Hindlimb muscle (tissue), 1 donor: ENCODE data around the gene OR52B2. TPM values are rescaled to one million over a fixed set of nuclear protein-coding genes. Genes with fewer than 3 reads are reported as not detected.
A peak's percentile ranks its signal among the peaks of the same experiment; 100 is the strongest.

ENCODE experiments used
- DNase-seq: peaks from one replicate; pipeline ENCODE4 v3.0.0-alpha.2; 2013
- polyA plus RNA-seq: library from polyadenylated mRNA; unstranded; fragments of 120-200 nt; gene quantifications from one replicate; pipeline ENCODE4 v1.2.1, GENCODE V29; 2013; ENCODE audit not compliant: insufficient read length

Gene OR52B2
- not detected for polyA plus RNA-seq

GRCh38 chr11:6170226-6170625 lies at the start of gene OR52B2:
Gene OR52B2, minus strand, starts transcription at chr11:6170326. Its CDS starts 0 bp downstream, at chr11:6170326.
- DNase-seq: no peak

- DNase-seq: no peak
Observed at GRCh38 chr11:6219359-6219758, 49.2 kb upstream of the OR52B2 start.

DNA sequence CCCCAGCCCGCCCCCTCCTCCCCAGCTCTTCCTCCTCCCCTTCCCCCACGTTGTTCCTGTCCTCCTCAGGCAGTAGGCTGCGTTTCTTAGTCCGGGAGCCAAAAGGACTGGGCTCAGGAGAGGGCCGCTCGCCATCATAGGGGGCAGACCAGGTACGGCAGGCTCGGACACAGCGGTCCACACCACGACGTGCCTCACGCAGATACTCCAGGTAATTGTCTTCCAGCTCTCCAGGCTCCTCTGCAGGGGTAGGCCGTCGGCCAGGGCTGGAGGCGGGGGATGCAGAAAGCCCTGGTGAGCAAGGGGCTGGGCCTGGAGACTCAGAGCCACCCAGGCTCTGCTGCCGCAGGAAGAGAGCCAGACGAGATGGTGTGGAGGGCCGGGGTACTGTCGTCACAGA lies 47.6 kb upstream of the OR52B2 start:
- DNase-seq: no peak

- no peak for DNase-seq
Observed at GRCh38 chr11:6216501-6216900, 46.4 kb upstream of the OR52B2 start.

DNA sequence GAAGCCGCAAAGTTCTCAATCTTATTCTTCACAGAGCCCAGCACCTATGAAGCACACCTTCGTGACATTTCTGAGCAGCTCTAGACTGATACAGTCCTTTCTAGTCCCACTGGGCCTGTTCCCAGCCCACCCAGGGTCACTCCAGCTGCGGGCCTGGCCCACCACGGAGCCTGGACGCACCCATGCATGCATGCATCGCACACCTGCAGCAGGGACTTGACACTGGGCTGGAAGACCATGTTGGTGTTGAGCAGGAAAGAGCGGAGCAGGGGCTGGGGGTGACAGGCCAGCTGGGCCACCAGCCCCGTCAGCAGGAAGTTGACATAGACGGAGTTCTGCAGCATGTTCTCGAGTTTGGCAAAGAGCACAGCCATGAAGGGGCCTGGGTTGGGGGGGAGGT lies 44.4 kb upstream of the OR52B2 start:
- no peak for DNase-seq

GRCh38 chr11:6210274-6210955 lies 40.3 kb upstream of the OR52B2 start:
- DNase-seq: no peak

DNA sequence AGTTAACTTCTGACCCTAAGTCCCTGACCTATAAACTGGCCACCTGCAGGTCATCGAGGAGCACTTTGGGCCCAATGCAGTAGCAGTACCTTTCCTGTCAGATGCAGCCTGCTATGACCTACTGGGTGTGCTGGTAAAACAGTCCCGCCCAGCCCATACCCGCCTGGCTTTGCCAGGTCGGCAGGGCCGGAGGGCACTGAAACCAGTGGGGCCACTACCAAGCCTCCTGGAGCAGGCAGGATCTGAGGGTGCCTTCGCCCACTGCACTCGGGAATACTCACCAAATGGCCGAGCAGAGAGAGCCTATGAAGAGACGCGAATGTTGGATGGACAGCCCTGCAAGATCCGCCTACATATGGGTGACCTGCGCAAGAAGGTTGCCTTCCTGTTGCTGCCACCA lies 39.7 kb upstream of the OR52B2 start:
- no peak for DNase-seq

DNA sequence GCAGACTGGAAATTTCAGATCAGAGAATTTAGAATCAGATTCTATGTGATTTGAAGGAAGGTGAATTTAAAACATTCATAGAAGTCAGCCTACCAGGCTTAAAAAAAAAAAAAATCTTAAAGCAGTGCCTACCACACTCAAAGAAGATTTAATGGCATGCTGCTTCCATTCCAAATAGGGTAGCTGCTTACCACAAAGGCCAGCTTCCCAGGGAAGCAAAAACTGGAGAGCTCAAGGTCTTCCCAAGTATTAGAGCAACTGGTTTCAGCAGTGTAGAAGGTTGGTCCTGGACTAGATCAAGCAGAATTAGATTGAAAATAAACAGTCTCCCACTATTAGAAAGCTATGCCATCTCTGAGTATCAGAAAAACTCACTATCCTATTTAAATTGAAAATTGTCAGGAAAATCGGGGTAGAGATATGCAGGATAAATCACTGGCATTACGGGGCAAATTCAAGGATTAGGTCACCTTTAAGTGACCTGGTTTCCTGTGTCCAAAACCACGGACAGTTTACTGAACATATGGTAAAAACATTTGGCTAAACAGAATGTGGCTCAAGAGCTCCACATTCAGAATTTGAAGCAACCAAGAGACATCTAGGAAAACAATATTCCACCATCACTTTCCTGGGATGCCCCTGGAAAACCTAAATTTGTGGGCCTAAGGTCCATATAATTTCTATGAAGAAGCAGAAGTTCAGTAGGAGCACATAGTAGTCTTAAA lies 36.5 kb upstream of the OR52B2 start:
- DNase-seq: no peak

GRCh38 chr11:6205366-6205765 lies 35.2 kb upstream of the OR52B2 start, which contains the start of gene C11orf42:
Gene C11orf42, plus strand, starts transcription at chr11:6205557. Its CDS starts 59 bp downstream, at chr11:6205616.
- no peak for DNase-seq

DNA sequence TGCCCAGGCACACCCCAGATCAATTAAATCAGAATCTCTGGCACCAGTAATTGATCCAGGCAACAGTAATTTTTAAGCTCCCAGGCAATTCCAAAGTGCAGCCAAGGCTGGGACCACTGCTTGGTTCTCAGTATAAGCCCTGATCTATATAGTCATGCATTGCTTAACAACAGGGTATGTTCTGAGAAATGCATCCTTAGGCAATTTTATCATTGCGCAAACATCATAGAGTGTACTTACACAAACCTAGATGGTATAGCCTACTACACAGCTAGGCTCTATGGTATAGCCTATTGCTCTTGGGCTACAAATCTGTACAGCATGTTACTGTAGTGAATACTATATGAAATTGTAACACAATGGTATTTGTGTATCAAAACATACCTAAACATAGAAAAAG lies 34.6 kb upstream of the OR52B2 start:
- DNase-seq: no peak

- DNase-seq: no peak
Observed at GRCh38 chr11:6203327-6203726, 33.2 kb upstream of the OR52B2 start.

DNA sequence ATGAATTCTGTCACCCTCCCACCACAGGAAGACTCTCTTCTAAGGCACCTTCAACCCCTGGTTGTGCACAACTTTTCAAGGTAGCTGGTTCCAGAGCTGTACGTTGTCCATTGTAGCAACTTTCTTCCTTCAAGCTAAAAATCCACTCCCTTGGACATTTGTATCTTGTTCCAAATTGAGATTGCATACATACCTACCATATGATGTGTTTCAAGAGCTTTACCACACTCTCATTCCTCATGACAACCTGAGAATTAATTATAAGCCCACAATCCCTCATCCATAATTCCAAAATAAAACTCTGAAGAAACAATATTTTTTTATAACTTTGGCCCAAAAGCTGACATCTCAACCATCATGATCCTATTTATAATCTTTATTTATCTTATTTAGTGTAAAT lies 31.9 kb upstream of the OR52B2 start:
- DNase-seq: no peak

DNA sequence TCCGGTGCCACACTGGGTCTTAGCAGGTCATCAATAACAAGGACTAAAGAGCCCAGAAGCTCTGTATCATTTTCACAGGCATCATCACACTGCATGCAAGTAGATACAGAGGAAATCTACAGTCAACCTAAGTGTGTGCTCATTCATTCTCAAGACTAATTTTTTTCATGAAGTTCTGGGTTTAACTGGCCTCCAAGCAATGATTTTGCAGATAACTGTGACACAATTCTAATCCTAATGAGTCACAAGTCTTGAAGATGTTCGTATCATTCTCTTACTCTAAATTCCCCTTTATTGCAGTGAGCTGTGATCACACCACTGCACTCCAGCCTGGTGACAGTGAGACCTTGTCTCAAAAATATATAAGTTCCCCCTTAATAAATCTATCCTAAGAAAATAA lies 31.4 kb upstream of the OR52B2 start:
- DNase-seq: no peak

GRCh38 chr11:6200975-6201374 lies 30.8 kb upstream of the OR52B2 start:
- DNase-seq: peak; percentile 10

- no peak for DNase-seq
Observed at GRCh38 chr11:6199174-6199810, 29.2 kb upstream of the OR52B2 start, which contains the start of gene OR52W1. Gene OR52W1, plus strand, starts transcription at chr11:6199224. Its CDS starts 0 bp downstream, at chr11:6199224.

DNA sequence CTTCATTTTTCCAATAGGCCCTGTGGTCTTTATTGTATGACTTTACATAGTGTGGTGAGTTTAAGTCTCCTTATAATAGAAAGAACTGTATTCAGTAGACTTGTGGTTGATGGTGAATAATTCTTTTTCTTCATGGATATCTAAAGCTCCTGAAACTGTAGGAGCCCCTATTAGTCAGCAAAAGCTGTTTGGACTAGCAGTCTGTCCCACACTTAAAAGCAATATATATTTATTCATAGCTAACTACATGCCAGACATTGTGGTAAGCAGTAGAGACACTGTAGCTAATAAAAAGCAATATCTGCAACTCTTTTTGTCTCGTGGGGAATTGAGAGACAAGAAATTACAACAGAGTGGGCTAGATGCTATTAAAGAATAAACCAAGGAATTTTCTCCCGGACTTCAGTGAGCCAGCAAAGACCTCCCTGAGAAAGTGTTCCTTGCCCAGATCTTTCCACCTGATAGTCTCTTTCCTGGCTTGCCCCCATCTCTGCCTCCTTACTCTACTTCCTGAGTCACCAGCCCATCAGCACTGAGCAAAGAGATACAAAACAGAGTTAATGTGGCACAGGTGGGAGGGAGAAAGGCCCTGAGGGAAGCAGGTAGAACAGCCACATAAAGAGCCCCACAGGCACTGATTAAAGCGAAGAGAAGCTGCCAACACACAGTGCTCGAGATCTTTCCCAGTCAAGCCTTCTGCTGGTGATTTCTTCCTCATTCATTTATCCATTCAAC lies 27.5 kb upstream of the OR52B2 start:
- no peak for DNase-seq

- DNase-seq: no peak
Observed at GRCh38 chr11:6196396-6196795, 26.3 kb upstream of the OR52B2 start.

- DNase-seq: no peak
Observed at GRCh38 chr11:6194065-6194581, 24.0 kb upstream of the OR52B2 start.

DNA sequence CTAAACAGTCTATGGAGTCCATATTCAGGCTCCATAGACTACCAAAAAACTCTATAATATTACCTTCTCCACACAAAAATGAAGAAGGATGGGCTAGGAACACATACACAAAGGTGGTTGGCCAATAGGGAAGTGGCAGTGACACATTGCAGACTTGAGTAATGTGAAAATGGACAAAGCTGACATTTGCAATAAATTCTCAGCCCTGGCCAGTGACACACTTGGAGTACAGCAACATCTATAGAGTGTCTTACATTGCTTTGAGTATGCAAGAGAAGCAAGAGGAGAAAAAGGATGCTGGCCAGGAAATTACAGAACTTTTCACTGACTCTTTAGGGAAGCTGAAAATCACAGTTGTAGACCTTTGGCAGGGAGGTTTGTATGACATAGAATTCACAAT lies 21.6 kb upstream of the OR52B2 start:
- DNase-seq: no peak

DNA sequence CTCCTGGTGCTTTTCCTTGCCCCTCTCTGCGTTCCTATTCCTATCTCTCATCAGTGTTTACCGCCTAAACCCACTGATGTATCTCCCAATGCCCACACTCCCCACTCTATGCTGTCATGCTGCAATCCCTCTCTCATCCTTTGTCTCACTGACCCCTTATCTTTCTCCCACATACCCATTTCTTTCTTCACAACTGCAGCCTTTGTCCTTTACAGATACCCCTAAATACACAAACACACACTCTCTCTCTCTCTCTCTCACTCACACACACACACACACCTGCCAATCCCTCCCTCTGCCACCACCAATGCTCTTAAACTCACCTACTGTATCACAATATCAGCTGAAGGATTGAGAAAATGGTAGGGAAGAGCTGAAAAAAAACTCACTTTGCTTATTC lies 5.3 kb upstream of the OR52B2 start:
- no peak for DNase-seq

- no peak for DNase-seq
Observed at GRCh38 chr11:6156628-6157359, 13.3 kb downstream of the OR52B2 start.

DNA sequence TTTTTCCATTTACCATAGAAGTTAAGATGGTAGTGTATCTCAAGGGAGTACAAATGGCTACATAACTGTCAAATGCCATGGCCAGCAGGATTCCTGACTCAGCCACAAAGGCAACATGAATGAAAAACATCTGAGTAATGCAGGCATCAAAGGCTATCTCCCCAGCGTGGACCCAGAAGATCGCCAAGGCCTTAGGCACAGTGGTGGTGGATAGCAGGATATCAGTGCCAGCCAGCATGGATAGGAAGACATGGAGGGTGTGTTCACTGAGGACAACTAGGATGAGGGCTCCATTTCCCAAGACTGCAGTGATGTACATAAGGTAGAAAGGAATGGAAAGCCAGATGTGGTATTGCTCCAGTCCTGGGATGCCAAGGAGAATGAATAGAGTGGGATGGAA lies 18.0 kb downstream of the OR52B2 start:
- DNase-seq: no peak
